GM18499 (cell line): ENCODE results near the gene PDE2A.
"Not testable (repeated sequence)": the region's sequence is repeated elsewhere in the genome, so short reads cannot be mapped to it uniquely, and the experiment has no call there.

Experiments used
- ATAC-seq: cut with Tn5 transposase; IDR thresholded peaks from one replicate; pipeline ENCODE4 v1.9.1; 2021; ENCODE audit warnings: moderate number of reproducible peaks; ENCODE audit not compliant: insufficient read depth, unreplicated experiment

The PDE2A gene

DNA sequence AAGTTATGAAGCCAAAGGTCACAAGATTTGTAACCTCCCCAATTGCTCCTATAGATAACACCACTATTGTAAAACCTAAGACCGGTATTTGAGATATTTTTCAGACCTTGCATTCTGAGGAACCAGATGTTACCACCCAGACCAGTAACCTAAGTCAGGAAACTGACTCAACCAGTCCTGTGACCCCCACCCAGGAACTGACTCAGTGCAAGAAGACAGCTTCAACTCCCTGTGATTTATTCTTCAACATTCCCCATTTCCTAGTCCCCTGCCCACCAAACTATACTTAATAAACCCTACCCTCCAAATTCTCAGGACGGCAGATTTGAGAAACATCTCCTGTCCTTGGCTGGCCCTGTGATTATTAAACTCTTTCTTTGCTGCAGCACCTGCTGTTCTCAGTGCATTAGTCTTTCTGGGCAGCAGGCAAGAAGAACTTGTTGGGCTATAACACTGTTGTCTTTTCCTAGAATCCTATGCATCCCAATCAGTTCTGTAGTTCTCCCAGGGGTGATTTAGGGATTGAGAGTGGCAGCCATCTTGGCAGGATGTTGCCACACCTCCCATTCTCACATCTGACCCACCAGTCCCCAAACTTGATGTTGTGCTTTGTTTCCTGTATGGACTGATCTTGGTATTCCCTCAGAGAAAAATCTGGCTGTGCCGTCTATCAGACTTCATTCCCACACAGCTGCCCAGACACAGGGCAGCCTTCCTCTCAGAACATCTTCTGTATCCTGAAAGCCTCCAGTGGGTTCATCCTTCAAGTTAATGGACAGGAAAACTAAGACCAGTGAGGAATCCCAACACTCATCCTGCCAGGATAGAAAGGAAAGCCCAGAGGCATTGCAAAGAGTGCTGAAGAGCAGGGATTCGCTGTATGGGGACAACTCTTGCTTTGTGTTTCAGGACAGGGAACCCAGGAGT is 104.0 kb downstream of the PDE2A start:
- no peak for ATAC-seq

DNA sequence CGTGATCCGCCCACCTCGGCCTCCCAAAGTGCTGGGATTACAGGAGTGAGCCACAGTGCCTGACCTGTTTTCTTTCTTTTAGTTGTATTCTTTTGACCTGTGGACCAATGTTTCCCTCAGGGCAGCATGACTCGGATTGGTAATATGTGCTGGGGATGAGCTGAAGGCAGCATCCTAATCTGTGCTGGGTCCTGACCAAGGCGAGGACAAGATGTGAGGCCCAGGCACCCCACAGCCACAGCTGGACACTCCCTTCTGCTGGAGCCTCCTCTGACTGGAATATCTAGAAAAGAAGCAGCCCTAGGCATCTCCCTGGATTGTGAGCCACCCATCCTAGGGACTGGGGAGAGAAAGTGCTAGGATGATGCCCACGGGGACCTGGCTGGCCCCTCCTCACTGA is 105.4 kb downstream of the PDE2A start:
- ATAC-seq, result no peak

DNA sequence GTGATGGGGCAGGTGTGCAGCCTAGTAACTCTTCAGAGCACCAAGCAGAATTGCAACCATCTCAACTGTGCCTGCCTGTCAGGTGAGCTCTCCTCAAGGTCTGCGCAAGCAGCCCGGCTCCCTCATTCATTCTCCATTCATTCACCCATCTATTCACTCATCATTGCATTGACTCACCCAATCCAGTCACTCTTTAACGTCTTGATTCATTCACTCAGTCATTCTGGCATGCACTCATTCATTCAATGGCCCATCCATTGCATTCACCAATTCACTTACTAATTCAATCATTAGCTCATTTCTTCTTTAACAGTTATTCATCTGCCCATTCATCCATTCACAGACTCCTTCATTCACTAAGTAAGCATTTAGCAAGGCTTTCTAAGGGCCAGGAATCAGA is 111.8 kb downstream of the PDE2A start:
- no peak for ATAC-seq

- no peak for ATAC-seq
These were observed 112.4 kb downstream of the PDE2A start for GRCh38 chr11:72561856-72562255.

GRCh38 chr11:72560864-72561263 is 113.4 kb downstream of the PDE2A start:
- ATAC-seq, result not testable (repeated sequence)

- no peak for ATAC-seq
These were observed 117.8 kb downstream of the PDE2A start for GRCh38 chr11:72556433-72556832.

- not testable (repeated sequence) for ATAC-seq
These were observed 119.2 kb downstream of the PDE2A start for GRCh38 chr11:72555014-72555522.

GRCh38 chr11:72553706-72554105 is 120.5 kb downstream of the PDE2A start:
- ATAC-seq, result no peak

DNA sequence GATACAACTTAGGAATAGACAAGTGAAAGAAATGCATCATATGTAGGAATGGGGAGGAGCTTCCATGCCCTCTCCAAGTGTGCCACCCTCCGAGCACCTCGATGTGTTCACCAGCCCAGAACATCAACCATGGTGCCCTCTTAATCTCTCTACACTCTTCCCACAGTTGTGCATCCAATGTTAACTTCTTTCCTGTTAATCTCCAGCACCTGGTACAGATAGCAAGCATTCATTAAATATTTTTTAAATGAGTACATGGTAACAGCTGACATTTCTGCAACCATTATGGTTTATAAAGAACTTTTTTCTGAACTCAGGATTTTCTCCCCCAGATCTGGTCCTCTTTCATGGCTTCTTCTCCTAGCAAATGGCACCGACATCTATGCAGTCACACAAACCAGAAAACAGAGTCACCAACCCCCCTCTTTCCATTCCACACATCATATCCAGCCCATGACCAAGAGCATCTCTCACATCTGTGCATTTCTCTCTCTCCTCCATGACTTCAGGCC is 121.8 kb downstream of the PDE2A start:
- no peak for ATAC-seq

DNA sequence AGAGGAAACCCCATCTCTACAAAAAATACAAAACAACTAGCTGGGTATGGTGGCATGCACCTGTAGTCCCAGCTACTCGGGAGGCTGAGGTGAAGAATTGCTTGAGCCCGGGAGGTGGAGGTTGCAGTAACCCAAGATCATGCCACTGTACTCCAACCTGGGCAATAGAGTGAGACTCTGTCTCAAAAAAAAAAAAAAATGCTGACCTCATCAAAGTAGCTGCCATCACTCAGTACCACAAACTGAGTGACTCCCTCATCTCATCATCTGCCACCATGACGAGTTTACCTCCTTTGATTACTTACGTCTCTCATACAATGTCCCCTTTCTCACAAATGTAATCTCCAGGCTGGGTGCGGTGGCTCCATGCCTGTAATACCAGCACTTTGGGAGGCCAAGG is 122.7 kb downstream of the PDE2A start:
- no peak for ATAC-seq

DNA sequence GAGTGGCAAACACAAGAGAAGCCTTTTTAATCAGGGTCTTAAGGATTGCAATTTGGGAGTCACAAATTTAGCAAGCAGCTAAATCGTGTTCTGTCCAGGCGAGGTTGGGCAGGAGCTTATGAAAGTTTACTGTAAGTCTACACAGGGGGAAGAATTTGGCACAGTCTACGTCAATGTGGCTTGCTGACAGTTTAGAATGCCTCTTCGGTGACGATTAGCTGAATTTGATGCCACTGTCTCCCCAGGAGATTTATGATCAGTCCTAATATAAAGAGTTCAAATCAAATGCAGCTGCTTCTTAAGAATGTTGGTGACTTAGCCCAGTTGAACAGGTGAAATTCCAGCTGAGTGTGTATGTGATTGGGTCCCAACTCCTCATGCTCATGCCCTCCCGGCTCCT is 125.8 kb downstream of the PDE2A start:
- no peak for ATAC-seq

DNA sequence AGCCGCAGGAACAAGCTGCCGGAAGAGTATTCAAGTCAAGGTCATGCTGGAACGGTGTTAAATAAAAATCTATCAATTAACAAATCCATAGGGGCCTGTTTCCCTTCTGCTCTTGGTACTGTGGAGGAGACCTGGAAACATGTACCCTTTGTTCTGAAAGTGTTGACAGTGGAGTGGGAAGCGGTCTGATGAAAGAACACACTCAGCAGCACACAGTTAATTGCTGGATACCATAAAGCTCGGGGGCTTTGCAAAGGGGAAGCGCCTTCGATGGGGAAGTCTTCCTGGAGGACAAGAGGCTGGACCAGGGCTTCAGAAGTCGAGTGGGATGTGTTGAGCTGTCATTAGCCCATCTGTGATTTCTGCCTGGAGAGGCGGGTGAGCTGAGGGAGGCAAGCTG is 127.4 kb downstream of the PDE2A start:
- no peak for ATAC-seq

GRCh38 chr11:72544589-72544988 is 129.6 kb downstream of the PDE2A start:
- ATAC-seq, result no peak

- no peak for ATAC-seq
These were observed 130.2 kb downstream of the PDE2A start for GRCh38 chr11:72543849-72544542.

- no peak for ATAC-seq
These were observed 132.8 kb downstream of the PDE2A start for GRCh38 chr11:72541257-72541974.

DNA sequence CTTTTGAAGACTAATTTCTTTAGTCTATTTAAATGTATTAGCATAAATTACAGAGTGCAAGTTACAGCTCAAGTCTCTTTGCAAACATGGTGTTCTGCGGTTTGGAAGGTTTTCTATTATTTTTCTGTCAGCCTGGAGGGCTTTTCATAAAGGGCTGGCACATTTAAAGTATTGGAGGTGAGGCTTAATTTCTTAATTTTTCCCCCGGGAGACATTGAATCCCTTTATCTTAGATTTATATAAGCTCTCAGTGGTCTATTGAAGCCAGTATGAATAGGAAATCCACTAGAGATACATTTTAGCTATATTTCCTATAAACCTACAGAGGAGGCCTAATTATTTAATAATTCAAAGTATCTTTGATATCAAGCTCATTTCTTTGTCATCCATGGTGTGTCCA is 137.2 kb downstream of the PDE2A start:
- ATAC-seq, result no peak

GRCh38 chr11:72535194-72535547 is 139.1 kb downstream of the PDE2A start:
- no peak for ATAC-seq

GRCh38 chr11:72534371-72535193 is 139.6 kb downstream of the PDE2A start:
- no peak for ATAC-seq

DNA sequence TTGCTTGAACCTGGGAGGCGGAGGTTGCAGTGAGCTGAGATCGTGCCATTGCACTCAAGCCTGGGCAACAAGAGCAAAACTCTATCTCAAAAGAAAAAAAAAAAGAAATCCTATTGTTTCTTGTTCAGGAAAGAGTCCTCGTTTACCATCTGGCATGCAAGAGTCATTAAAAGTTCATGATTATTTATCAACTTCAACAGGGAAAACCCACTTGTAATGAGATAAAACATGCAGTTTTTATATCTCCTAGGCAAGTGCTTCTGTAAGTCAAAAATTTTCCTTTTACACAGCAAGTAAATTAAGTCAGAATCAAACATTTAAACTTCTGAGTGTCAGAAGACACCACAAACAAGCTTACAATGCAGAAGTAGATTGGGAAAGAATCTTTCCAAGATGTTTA is 145.2 kb downstream of the PDE2A start:
- no peak for ATAC-seq

GRCh38 chr11:72528121-72528520 is 146.1 kb downstream of the PDE2A start:
- no peak for ATAC-seq
